Measurements from ENCODE around the gene KRT86. TPM values are rescaled to one million over a fixed set of nuclear protein-coding genes. Genes with fewer than 3 reads are reported as not detected.

Gene KRT86
- total and polyA plus RNA-seq, 9 of the 15 experiments (the other 6 are each of a cell fraction or from before 2014, with no cell fraction given): not detected

GRCh38 chr12:52324153-52324444 is 49.7 kb downstream of the KRT86 start:
- ChIA-PET CTCF (ENCODE audit: low intra/inter-chr PET ratio) (no interaction called here), POLR2A (no interaction called here)
- WGBS (ENCODE audit: insufficient coverage, low coverage, missing lambda C conversion rate): 2% methylated on average over 3 of the region's 3 CpGs
- FAIRE-seq: no peak
- no peak overlapping the region for H3K27ac ChIP-seq (ENCODE audit: extremely low read depth, low read depth, low read length)
- no peak overlapping the region for H3K4me2 ChIP-seq (ENCODE audit: insufficient read depth, low read length)
- DNase-seq (ENCODE audit: extremely low read depth in 1 of 4, low spot score in 3 of 4): no peak
- H3K4me3 ChIP-seq: no peak overlapping the region
- peaks cover 4% of the 10 kb centered on the region; the same call in 1 of the 2 replicates for H4K20me1 ChIP-seq (replicated peaks; ENCODE audit: control insufficient read depth, insufficient read depth, low read length)
- H3K27me3 ChIP-seq (ENCODE audit: control insufficient read depth in 2 of 2, insufficient read depth in 2 of 2, low read length in 2 of 2): peaks cover 14 to 56% of the 10 kb centered on the region in 2 experiments; a peak in 4 of 5 replicates
- ATAC-seq: no peak
- H2AFZ ChIP-seq (ENCODE audit: low read depth, low read length): no peak overlapping the region
- H3K9me1 ChIP-seq (ENCODE audit: control insufficient read depth, insufficient read depth, low read length): no peaks in the 10 kb centered on the region
- TF ChIP-seq PCBP1 (IDR thresholded peaks at IDR 0.05; ENCODE audit: low read depth, low read length, poor library complexity, severe bottlenecking): no peak
- no peak for TF ChIP-seq MCM7 (IDR thresholded peaks at IDR 0.05)
- TF ChIP-seq ZC3H8 (IDR thresholded peaks at IDR 0.05): no peak
- TF ChIP-seq CHD1 (IDR thresholded peaks at IDR 0.05; ENCODE audit: low read length): no peak
- TF ChIP-seq CHCHD3 (CRISPR knock-in tag; IDR thresholded peaks at IDR 0.05): no peak
- TF ChIP-seq HMGXB4 (CRISPR knock-in tag; IDR thresholded peaks at IDR 0.05): no peak
- TF ChIP-seq ZNF354B (CRISPR knock-in tag; IDR thresholded peaks at IDR 0.05): no peak
- TF ChIP-seq TRIM24 (IDR thresholded peaks at IDR 0.05): no peak
- TF ChIP-seq FOXP1 (CRISPR knock-in tag; IDR thresholded peaks at IDR 0.05): no peak
- TF ChIP-seq IRF2 (CRISPR knock-in tag; IDR thresholded peaks at IDR 0.05): no peak
- TF ChIP-seq POLR2AphosphoS2 (IDR thresholded peaks at IDR 0.05; ENCODE audit: low read length): no peak
- TF ChIP-seq ZNF324 (CRISPR knock-in tag; IDR thresholded peaks at IDR 0.05): no peak
- no peak for TF ChIP-seq REST (IDR thresholded peaks at IDR 0.05; ENCODE audit: borderline replicate concordance)
- TF ChIP-seq REST (CRISPR knock-in tag; IDR thresholded peaks at IDR 0.05; ENCODE audit: low read depth): no peak
- TF ChIP-seq SIN3B (IDR thresholded peaks at IDR 0.05; ENCODE audit: low read depth): no peak
- TF ChIP-seq DDX20 (tag; IDR thresholded peaks at IDR 0.05; ENCODE audit: low read depth): no peak
- TF ChIP-seq CREB1 (IDR thresholded peaks at IDR 0.05): no peak
- TF ChIP-seq CREB1 (CRISPR knock-in tag; IDR thresholded peaks at IDR 0.05): no peak
- intact Hi-C loops (cut with micrococcal nuclease): no loop called here
- in situ Hi-C loops (cut with MboI): no loop called here
- BruUV-seq (replicated peaks): no TSS peak
- no peaks in the 10 kb centered on the region for H3K4me1 ChIP-seq (replicated peaks in 1 of 2; ENCODE audit: control insufficient read depth in 2 of 2, insufficient read depth in 2 of 2, low read length in 2 of 2)
- no peaks in the 10 kb centered on the region for H3K79me2 ChIP-seq (ENCODE audit: control insufficient read depth, insufficient read depth, low read length)
- no peaks in the 10 kb centered on the region for H3K36me3 ChIP-seq (ENCODE audit: control insufficient read depth, insufficient read depth, low read length)
- no peaks in the 10 kb centered on the region for H3K9me3 ChIP-seq (replicated peaks; ENCODE audit: control insufficient read depth, insufficient read depth, low read depth, low read length)
- no peak overlapping the region for H3K9ac ChIP-seq (ENCODE audit: insufficient read depth in 1 of 2, low read depth in 2 of 2, low read length in 2 of 2)
